Measurements from ENCODE around the gene PALLD. TPM values are rescaled to one million over a fixed set of nuclear protein-coding genes. Genes with fewer than 3 reads are reported as not detected.

Gene PALLD
- total RNA-seq, 1 experiment from 2014 or later: 18.3 TPM

DNA sequence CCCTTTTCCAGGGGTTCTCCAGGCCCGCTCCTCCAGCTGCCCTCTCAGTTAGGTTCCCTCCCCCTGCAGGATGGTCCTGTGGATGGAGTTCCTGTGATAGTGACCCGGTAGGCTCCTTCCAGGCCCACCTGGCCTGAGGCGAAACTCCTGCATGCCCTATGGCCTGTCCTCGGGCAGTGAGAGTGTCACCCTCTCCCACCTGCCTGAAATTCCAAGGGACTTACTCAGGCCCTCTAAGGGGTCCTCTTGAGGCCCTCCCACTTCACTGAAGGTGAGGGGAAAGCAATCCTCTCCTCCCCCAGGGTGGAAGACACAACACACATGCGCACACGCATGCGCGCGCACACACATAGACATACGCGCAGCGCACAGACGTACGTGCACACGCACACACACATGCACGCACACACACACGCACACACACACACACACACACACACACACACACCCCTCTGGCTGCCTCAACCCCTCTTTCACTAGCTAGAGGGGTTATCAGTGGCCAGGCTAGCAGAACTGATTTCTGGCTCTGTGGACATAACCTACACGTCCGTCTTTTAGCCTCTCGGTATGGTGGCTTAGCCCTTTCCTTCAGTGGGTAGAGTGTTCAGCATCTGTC lies 297.3 kb downstream of the PALLD start:
- no peaks in the 10 kb centered on the region for H3K79me2 ChIP-seq (ENCODE audit: insufficient read depth, low read length)
- H3K27ac ChIP-seq (ENCODE audit: insufficient read length, low read depth, low read length): no peak overlapping the region
- no peak overlapping the region for H3K23ac ChIP-seq (ENCODE audit: insufficient read length, low read depth, low read length)
- no peak overlapping the region for H4K91ac ChIP-seq (ENCODE audit: insufficient read length, low read depth, low read length)
- no peak overlapping the region for H4K5ac ChIP-seq (ENCODE audit: insufficient read length, low read depth, low read length)
- Mint-ChIP-seq H3K9me3 (no peaks in the 10 kb centered on the region), H3K4me1 (peaks cover 13 to 15% of the 10 kb centered on the region in 2 experiments), H3K4me3 (no peak overlapping the region), H3K27me3 (ENCODE audit: low read depth) (no peaks in the 10 kb centered on the region), H3K36me3 (ENCODE audit: insufficient read depth in 1 of 3, low read depth in 3 of 3) (no peaks in the 10 kb centered on the region; a peak in 1 of 7 replicates), H3K27ac (peak overlapping the region in 1 of 3 experiments; percentile 30; a peak in 1 of 7 replicates)
- DNase-seq: no peak
- no peaks in the 10 kb centered on the region for H3K23me2 ChIP-seq (ENCODE audit: insufficient read length, low read depth, low read length, poor library complexity, severe bottlenecking)
- H2BK15ac ChIP-seq (ENCODE audit: low read depth, low read length): no peak overlapping the region
- H3T11ph ChIP-seq (ENCODE audit: low read length): no peak overlapping the region
- no peak overlapping the region for H3K9ac ChIP-seq (ENCODE audit: extremely low read depth, insufficient read length, low read length)
- 0 out of 2 replicates have a peak overlapping the region, but pooled peaks have one; percentile 24 for H3K14ac ChIP-seq (ENCODE audit: insufficient read depth, low read length)
- WGBS (ENCODE audit: extremely low coverage, insufficient read length, low lambda C conversion rate): no CpG with 5 or more reads among the region's 20 CpGs
- H3K27me3 ChIP-seq (ENCODE audit: insufficient read depth, low read length): no peaks in the 10 kb centered on the region; the same call in 1 of the 2 replicates
- H3K56ac ChIP-seq (ENCODE audit: insufficient read length, low read depth, low read length): no peak overlapping the region
- TF ChIP-seq, protein P1, sequence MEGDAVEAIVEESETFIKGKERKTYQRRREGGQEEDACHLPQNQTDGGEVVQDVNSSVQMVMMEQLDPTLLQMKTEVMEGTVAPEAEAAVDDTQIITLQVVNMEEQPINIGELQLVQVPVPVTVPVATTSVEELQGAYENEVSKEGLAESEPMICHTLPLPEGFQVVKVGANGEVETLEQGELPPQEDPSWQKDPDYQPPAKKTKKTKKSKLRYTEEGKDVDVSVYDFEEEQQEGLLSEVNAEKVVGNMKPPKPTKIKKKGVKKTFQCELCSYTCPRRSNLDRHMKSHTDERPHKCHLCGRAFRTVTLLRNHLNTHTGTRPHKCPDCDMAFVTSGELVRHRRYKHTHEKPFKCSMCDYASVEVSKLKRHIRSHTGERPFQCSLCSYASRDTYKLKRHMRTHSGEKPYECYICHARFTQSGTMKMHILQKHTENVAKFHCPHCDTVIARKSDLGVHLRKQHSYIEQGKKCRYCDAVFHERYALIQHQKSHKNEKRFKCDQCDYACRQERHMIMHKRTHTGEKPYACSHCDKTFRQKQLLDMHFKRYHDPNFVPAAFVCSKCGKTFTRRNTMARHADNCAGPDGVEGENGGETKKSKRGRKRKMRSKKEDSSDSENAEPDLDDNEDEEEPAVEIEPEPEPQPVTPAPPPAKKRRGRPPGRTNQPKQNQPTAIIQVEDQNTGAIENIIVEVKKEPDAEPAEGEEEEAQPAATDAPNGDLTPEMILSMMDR (conservative IDR thresholded peaks at IDR 0.05): no peak
- no peak overlapping the region for H2BK12ac ChIP-seq (ENCODE audit: insufficient read length, low read depth, low read length)
- no peak overlapping the region for H3K4me2 ChIP-seq (ENCODE audit: insufficient read depth, insufficient read length, low read length)
- no peaks in the 10 kb centered on the region for H3K79me1 ChIP-seq (ENCODE audit: insufficient read depth, low read depth, low read length, poor library complexity, severe bottlenecking)
- H3K9me3 ChIP-seq (ENCODE audit: control insufficient read depth, low read depth, low read length): no peaks in the 10 kb centered on the region
- H2AK5ac ChIP-seq (ENCODE audit: insufficient read length, low read length): no peak overlapping the region
- peaks cover 3% of the 10 kb centered on the region; the same call in 1 of the 2 replicates for H3K4me1 ChIP-seq (ENCODE audit: insufficient read depth, low read length)
- H2BK20ac ChIP-seq (ENCODE audit: low read depth, low read length, poor library complexity, severe bottlenecking): no peak overlapping the region
- H4K8ac ChIP-seq (replicated peaks; ENCODE audit: insufficient read length, low read depth, low read length): no peak overlapping the region
- H4K20me1 ChIP-seq (ENCODE audit: control insufficient read depth, insufficient read depth, insufficient read length): no peaks in the 10 kb centered on the region
- H3K18ac ChIP-seq (ENCODE audit: insufficient read length, low read depth, low read length): no peak overlapping the region
- H2AFZ ChIP-seq (ENCODE audit: low read length): no peak overlapping the region
- H2BK120ac ChIP-seq (ENCODE audit: low read depth, low read length, poor library complexity, severe bottlenecking): no peak overlapping the region
- H3K4ac ChIP-seq (ENCODE audit: low read depth, low read length): no peak overlapping the region
- no peak overlapping the region for H2BK5ac ChIP-seq (ENCODE audit: insufficient read length, low read length)

Measured in H9 (cell line).